Left ventricle myocardium superior (tissue), 1 donor: Measurements from ENCODE around the gene CFAP100. TPM values are rescaled to one million over a fixed set of nuclear protein-coding genes. Genes with fewer than 3 reads are reported as not detected.

Source experiments
- ATAC-seq: fragments of 200-7000 bp; cut with Tn5 transposase; one replicate; pipeline ENCODE4 v1.9.1; 2020; ENCODE audit warnings: mild to moderate bottlenecking, moderate library complexity
- DNase-seq: peaks from one replicate; pipeline ENCODE4 v3.0.0-alpha.2; 2020
- intact Hi-C: fragments of 100-400 bp; cut with micrococcal nuclease; formaldehyde crosslinking; loops from one replicate; pipeline ENCODE4 v1.11.0; 2022
- long read RNA-seq: library from polyadenylated mRNA; unstranded; transcript quantifications from one replicate; pipeline ENCODE4 v2.0.0, GENCODE V29; 2021
- total RNA-seq: library from RNA; stranded (reverse); fragmentation: NEBNext Ultra II Directional; extraction: Animal tissue kit (Norgen Biotek cat#: 25700); gene quantifications from one replicate; pipeline ENCODE4 v1.2.1, GENCODE V29; 2021
- donor health status: DM: no; HTN: yes; CAD: no; lungs with severe emphysema.

The CFAP100 gene
- not detected for total RNA-seq
- long read RNA-seq, result 0 reads

GRCh38 chr3:126394179-126394976, at the start of gene CFAP100:
Gene CFAP100 (plus strand): TSS chr3:126394909. CDS start chr3:126396001, 1,092 bp downstream.
- ATAC-seq, result peak; percentile 75
- intact Hi-C loops, result loop anchor here (5.0 kb wide), 1 partner anchor 137 kb away; no protein-coding TSS in a partner anchor
- peak; percentile 61 for DNase-seq

- DNase-seq (no peak), ATAC-seq (no peak)
- intact Hi-C loops, result no loop called here
These were observed 49.5 kb upstream of the CFAP100 start for GRCh38 chr3:126345231-126345630.

- intact Hi-C loops, result no loop called here
- DNase-seq (no peak), ATAC-seq (no peak)
These were observed 48.9 kb upstream of the CFAP100 start for GRCh38 chr3:126345641-126346460.

- intact Hi-C loops, result no loop called here
- DNase-seq, result no peak
These were observed 48.2 kb upstream of the CFAP100 start for GRCh38 chr3:126346466-126346865.

GRCh38 chr3:126347543-126348161, 47.1 kb upstream of the CFAP100 start:
- DNase-seq, result no peak
- intact Hi-C loops, result no loop called here
- peak; percentile 4 for ATAC-seq

More at GRCh38 chr3:126346466-126346865, 48.2 kb upstream of the CFAP100 start:
- ATAC-seq, result no peak

- ATAC-seq (no peak), DNase-seq (no peak)
- intact Hi-C loops, result no loop called here
These were observed 46.3 kb upstream of the CFAP100 start for GRCh38 chr3:126348308-126348920.

- ATAC-seq, result no peak
- intact Hi-C loops, result no loop called here
- no peak for DNase-seq
These were observed 45.6 kb upstream of the CFAP100 start for GRCh38 chr3:126349071-126349470.

GRCh38 chr3:126349611-126350501, 44.9 kb upstream of the CFAP100 start:
- intact Hi-C loops, result no loop called here
- DNase-seq (no peak), ATAC-seq (no peak)

GRCh38 chr3:126350502-126351085, 44.1 kb upstream of the CFAP100 start:
- intact Hi-C loops, result no loop called here
- ATAC-seq (no peak), DNase-seq (no peak)

GRCh38 chr3:126351086-126351770, 43.5 kb upstream of the CFAP100 start:
- no peak for DNase-seq
- intact Hi-C loops, result no loop called here
- no peak for ATAC-seq

- intact Hi-C loops, result no loop called here
- ATAC-seq (no peak), DNase-seq (no peak)
These were observed 42.8 kb upstream of the CFAP100 start for GRCh38 chr3:126351771-126352475.

GRCh38 chr3:126352476-126353454, 41.9 kb upstream of the CFAP100 start:
- ATAC-seq (no peak), DNase-seq (no peak)
- intact Hi-C loops, result no loop called here

GRCh38 chr3:126353694-126354321, 40.9 kb upstream of the CFAP100 start:
- DNase-seq, result no peak
- intact Hi-C loops, result no loop called here
- no peak for ATAC-seq

- no peak for DNase-seq
- intact Hi-C loops, result no loop called here
- peak; percentile 1 for ATAC-seq
These were observed 39.9 kb upstream of the CFAP100 start for GRCh38 chr3:126354776-126355175.

GRCh38 chr3:126355251-126355650, 39.5 kb upstream of the CFAP100 start:
- DNase-seq, result no peak
- no peak for ATAC-seq
- intact Hi-C loops, result no loop called here
